PC-9 (cell line): ENCODE results near the gene AP2M1. TPM values are rescaled to one million over a fixed set of nuclear protein-coding genes. Genes with fewer than 3 reads are reported as not detected.

Experiments
- BruUV-seq: library from RNA; stranded (reverse); fragments of 400-500 nt; replicated peaks from 2 replicates; lab custom pipeline; 2021; lab: Mats Ljungman, UMichigan
- CTCF ChIA-PET: fragments of 300-600 bp; sonication (Branson Sonifier 250); formaldehyde crosslinking; loops from one replicate; lab custom pipeline; 2022; ENCODE audit warnings: antibody characterized with exemption; lab: Charles Lee
- POLR2A ChIA-PET: fragments of 300-600 bp; sonication (Branson Sonifier 250); formaldehyde crosslinking; loops from one replicate; lab custom pipeline; 2022; ENCODE audit warnings: antibody characterized with exemption; ENCODE audit not compliant: unreplicated experiment; lab: Charles Lee
- DNase-seq, 2 experiments: peaks; one replicate each; pipeline versions ENCODE4 v3.0.0 to v3.0.0-alpha.2; 2015 to 2022; ENCODE audit warnings: mixed read lengths in 1 of 2
- H2AFZ ChIP-seq: fragments of 200-600 bp; sonication (generic); 2 replicates; pipeline ENCODE4 v1.8.1; 2017; ENCODE audit warnings: antibody characterized with exemption
- H3F3A ChIP-seq: fragments of 200-600 bp; sonication (generic); 2 replicates; pipeline ENCODE4 v1.8.1; 2017; ENCODE audit warnings: antibody characterized with exemption, mild to moderate bottlenecking, low read depth; ENCODE audit not compliant: insufficient read depth
- H3K27ac ChIP-seq: fragments of 200-600 bp; sonication (generic); 2 replicates; pipeline ENCODE4 v1.6.1; 2016; ENCODE audit warnings: mixed run types
- H3K27me3 ChIP-seq: fragments of 200-600 bp; sonication (generic); 2 replicates; pipeline ENCODE4 v1.6.1; 2016; ENCODE audit warnings: low read depth, mixed run types; ENCODE audit not compliant: insufficient read depth
- H3K36me3 ChIP-seq: fragments of 200-600 bp; sonication (generic); 2 replicates; pipeline ENCODE4 v1.6.1; 2016; ENCODE audit warnings: low read depth, mixed run types
- H3K4me1 ChIP-seq: fragments of 200-600 bp; sonication (generic); replicated peaks from 2 replicates; pipeline ENCODE4 v1.6.1; 2016; ENCODE audit warnings: mixed run types; ENCODE audit not compliant: insufficient read depth
- H3K4me2 ChIP-seq: fragments of 200-600 bp; sonication (generic); 2 replicates; pipeline ENCODE4 v1.6.1; 2017; ENCODE audit warnings: mixed run types
- H3K4me3 ChIP-seq: fragments of 200-600 bp; sonication (generic); 2 replicates; pipeline ENCODE4 v1.6.1; 2016; ENCODE audit warnings: mixed run types
- H3K79me2 ChIP-seq: fragments of 200-600 bp; sonication (generic); 2 replicates; pipeline ENCODE4 v1.6.1; 2017; ENCODE audit warnings: low read depth, mixed run types
- H3K9me2 ChIP-seq: fragments of 200-600 bp; sonication (generic); 2 replicates; pipeline ENCODE4 v1.8.1; 2017; ENCODE audit warnings: mild to moderate bottlenecking; ENCODE audit not compliant: insufficient read depth
- H3K9me3 ChIP-seq: fragments of 200-600 bp; sonication (generic); 2 replicates; pipeline ENCODE4 v1.8.1; 2016; ENCODE audit warnings: low read depth; ENCODE audit not compliant: insufficient read depth
- H4K20me1 ChIP-seq: fragments of 200-600 bp; sonication (generic); 2 replicates; pipeline ENCODE4 v1.8.1; 2017; ENCODE audit not compliant: insufficient read depth
- EZH2 ChIP-seq: fragments of 200-600 bp; sonication (generic); IDR thresholded peaks from 2 replicates; pipeline ENCODE4 v1.8.0; 2017; ENCODE audit warnings: antibody characterized with exemption, low read depth
- intact Hi-C: fragments of 100-400 bp; cut with micrococcal nuclease; formaldehyde crosslinking; loops from one replicate; pipeline ENCODE4 v1.10.0; 2022; ENCODE audit not compliant: unreplicated experiment
- total RNA-seq: library from RNA; stranded (reverse); gene quantifications from 2 replicates; pipeline ENCODE4 v1.2.3, GENCODE V29; 2021
- TF ChIP-seq, protein P1 (sequence below): fragments of 200-600 bp; sonication (generic); conservative IDR thresholded peaks from 2 replicates; pipeline ENCODE4 v1.6.1; 2017; ENCODE audit warnings: mixed run types, antibody characterized with exemption, mild to moderate bottlenecking, moderate library complexity

AP2M1 gene
- total RNA-seq, 1 experiment from 2014 or later, result 606 TPM

- Histone ChIP-seq H3K27me3 (no peaks in the 10 kb centered on the region), H3K79me2 (peaks cover 36% of the 10 kb centered on the region), H3K9me3 (no peaks in the 10 kb centered on the region), H3K4me2 (no peak overlapping the region; the same call in 1 of the 2 replicates), H4K20me1 (peaks cover 18% of the 10 kb centered on the region), H3K9me2 (no peaks in the 10 kb centered on the region), H3K4me1 (peaks cover 17% of the 10 kb centered on the region), H3F3A (peaks cover 23% of the 10 kb centered on the region), H3K27ac (no peak overlapping the region), H2AFZ (no peak overlapping the region), H3K4me3 (no peak overlapping the region), H3K36me3 (peaks cover 48% of the 10 kb centered on the region)
- TF ChIP-seq, protein P1, sequence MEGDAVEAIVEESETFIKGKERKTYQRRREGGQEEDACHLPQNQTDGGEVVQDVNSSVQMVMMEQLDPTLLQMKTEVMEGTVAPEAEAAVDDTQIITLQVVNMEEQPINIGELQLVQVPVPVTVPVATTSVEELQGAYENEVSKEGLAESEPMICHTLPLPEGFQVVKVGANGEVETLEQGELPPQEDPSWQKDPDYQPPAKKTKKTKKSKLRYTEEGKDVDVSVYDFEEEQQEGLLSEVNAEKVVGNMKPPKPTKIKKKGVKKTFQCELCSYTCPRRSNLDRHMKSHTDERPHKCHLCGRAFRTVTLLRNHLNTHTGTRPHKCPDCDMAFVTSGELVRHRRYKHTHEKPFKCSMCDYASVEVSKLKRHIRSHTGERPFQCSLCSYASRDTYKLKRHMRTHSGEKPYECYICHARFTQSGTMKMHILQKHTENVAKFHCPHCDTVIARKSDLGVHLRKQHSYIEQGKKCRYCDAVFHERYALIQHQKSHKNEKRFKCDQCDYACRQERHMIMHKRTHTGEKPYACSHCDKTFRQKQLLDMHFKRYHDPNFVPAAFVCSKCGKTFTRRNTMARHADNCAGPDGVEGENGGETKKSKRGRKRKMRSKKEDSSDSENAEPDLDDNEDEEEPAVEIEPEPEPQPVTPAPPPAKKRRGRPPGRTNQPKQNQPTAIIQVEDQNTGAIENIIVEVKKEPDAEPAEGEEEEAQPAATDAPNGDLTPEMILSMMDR, result no peak
- TF ChIP-seq EZH2, result no peak
- no TSS peak for BruUV-seq
- no peak for DNase-seq
- ChIA-PET CTCF (no interaction called here), POLR2A (interaction anchor here (0.6 kb wide), 1 partner anchor 280 kb away, joined by 3 read pairs; no protein-coding TSS in a partner anchor)
- intact Hi-C loops, result no loop called here
Observed at GRCh38 chr3:184188080-184188479, 13.4 kb downstream of the AP2M1 start.

DNA sequence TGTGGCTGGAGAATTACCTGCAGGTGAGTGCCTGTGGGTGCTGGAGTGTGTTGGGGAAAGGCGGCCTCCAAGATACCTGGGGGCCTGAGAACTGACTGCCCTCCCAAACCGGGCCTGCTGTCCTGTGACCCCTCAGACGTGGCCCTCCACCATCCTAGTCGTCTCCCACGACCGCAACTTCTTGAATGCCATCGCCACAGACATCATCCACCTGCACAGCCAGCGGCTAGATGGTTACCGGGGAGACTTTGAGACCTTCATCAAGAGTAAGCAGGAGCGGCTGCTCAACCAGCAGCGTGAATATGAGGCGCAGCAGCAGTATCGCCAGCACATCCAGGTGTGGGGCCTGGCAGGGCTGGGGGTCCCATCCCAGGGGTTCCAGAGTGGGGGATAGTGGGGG lies 14.8 kb downstream of the AP2M1 start:
- POLR2A ChIA-PET, result no interaction called here
- H3F3A ChIP-seq, result peaks cover 13% of the 10 kb centered on the region
- CTCF ChIA-PET, result no interaction called here
- intact Hi-C loops, result no loop called here
- H3K4me3 ChIP-seq, result no peak overlapping the region
- H3K79me2 ChIP-seq, result peaks cover 36% of the 10 kb centered on the region
- no peaks in the 10 kb centered on the region for H3K9me3 ChIP-seq
- H3K27ac ChIP-seq, result no peak overlapping the region
- peaks cover 17% of the 10 kb centered on the region for H3K4me1 ChIP-seq
- H3K9me2 ChIP-seq, result no peaks in the 10 kb centered on the region
- no peak overlapping the region for H3K4me2 ChIP-seq
- no peak overlapping the region for H2AFZ ChIP-seq
- TF ChIP-seq EZH2, result no peak
- TF ChIP-seq, protein P1, result no peak
- H3K36me3 ChIP-seq, result peaks cover 48% of the 10 kb centered on the region
- BruUV-seq, result no TSS peak
- H3K27me3 ChIP-seq, result no peaks in the 10 kb centered on the region
- peaks cover 18% of the 10 kb centered on the region for H4K20me1 ChIP-seq
- no peak for DNase-seq

DNA sequence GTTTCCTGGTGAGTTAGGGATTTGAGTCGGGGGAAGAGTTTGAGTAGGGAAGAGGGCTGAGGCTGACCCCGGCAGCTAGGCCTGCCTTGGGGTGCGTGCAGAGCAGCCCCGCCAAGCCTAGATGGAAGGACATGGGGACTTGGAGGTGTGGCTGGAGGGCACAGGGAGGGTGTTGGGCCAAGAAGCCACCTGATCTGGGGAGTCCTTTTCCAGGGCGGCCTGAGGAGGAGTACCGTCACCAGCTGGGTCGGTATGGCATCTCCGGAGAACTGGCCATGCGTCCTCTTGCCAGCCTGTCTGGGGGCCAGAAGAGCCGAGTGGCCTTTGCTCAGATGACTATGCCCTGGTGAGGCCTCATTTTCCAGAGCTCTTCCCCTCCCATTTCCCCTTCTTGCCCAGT lies 18.2 kb downstream of the AP2M1 start:
- H3K4me2 ChIP-seq, result no peak overlapping the region
- peaks cover 13% of the 10 kb centered on the region for H3F3A ChIP-seq
- no peaks in the 10 kb centered on the region for H3K4me1 ChIP-seq
- DNase-seq, result no peak
- no peak overlapping the region for H2AFZ ChIP-seq
- H3K9me2 ChIP-seq, result no peaks in the 10 kb centered on the region
- intact Hi-C loops, result no loop called here
- peaks cover 17% of the 10 kb centered on the region for H3K79me2 ChIP-seq
- peaks cover 5% of the 10 kb centered on the region; the same call in 1 of the 2 replicates for H4K20me1 ChIP-seq
- H3K36me3 ChIP-seq, result peaks cover 53% of the 10 kb centered on the region
- POLR2A ChIA-PET, result no interaction called here
- H3K27me3 ChIP-seq, result no peaks in the 10 kb centered on the region
- H3K9me3 ChIP-seq, result no peaks in the 10 kb centered on the region
- TF ChIP-seq EZH2, result no peak
- TF ChIP-seq, protein P1, result no peak
- H3K4me3 ChIP-seq, result no peak overlapping the region
- CTCF ChIA-PET, result no interaction called here
- no TSS peak for BruUV-seq
- no peak overlapping the region for H3K27ac ChIP-seq
